Osteocyte (in vitro differentiated cells): Measurements from ENCODE around the gene ATP6AP1. TPM values are rescaled to one million over a fixed set of nuclear protein-coding genes. Genes with fewer than 3 reads are reported as not detected.

Experiments
- DNase-seq: peaks from one replicate; pipeline ENCODE4 v3.0.0; 2021; ENCODE audit warnings: mixed read lengths; ENCODE audit not compliant: unreplicated experiment; ENCODE audit errors: extremely low spot score
- H3K27ac Mint-ChIP-seq: one replicate; pipeline ENCODE4 v1.8.0; 2021; ENCODE audit warnings: mild to moderate bottlenecking, mixed read lengths; ENCODE audit not compliant: unreplicated experiment
- H3K27me3 Mint-ChIP-seq: one replicate; pipeline ENCODE4 v1.8.0; 2021; ENCODE audit warnings: mixed read lengths; ENCODE audit not compliant: unreplicated experiment
- H3K36me3 Mint-ChIP-seq: one replicate; pipeline ENCODE4 v1.8.0; 2021; ENCODE audit warnings: mixed read lengths; ENCODE audit not compliant: unreplicated experiment
- H3K4me1 Mint-ChIP-seq: one replicate; pipeline ENCODE4 v1.8.0; 2021; ENCODE audit warnings: mixed read lengths; ENCODE audit not compliant: unreplicated experiment
- H3K4me3 Mint-ChIP-seq: one replicate; pipeline ENCODE4 v1.8.0; 2021; ENCODE audit warnings: mild to moderate bottlenecking, moderate library complexity, mixed read lengths; ENCODE audit not compliant: unreplicated experiment
- H3K9me3 Mint-ChIP-seq: one replicate; pipeline ENCODE4 v1.8.0; 2021; ENCODE audit warnings: mixed read lengths; ENCODE audit not compliant: unreplicated experiment
- CTCF ChIP-seq: fragments of 200-600 bp; sonication (generic); IDR thresholded peaks from 2 replicates; pipeline ENCODE4 v1.5.0; 2021; ENCODE audit warnings: antibody characterized with exemption, mild to moderate bottlenecking, moderate library complexity
- total RNA-seq: library from RNA; stranded (reverse); gene quantifications from 2 replicates; pipeline ENCODE4 v1.2.1, GENCODE V29; 2021

Gene ATP6AP1
- total RNA-seq, 1 donor from 2014 or later: 144 TPM

- Mint-ChIP-seq H3K36me3 (peaks cover 6% of the 10 kb centered on the region), H3K27ac (peak overlapping the region; percentile 62), H3K9me3 (no peaks in the 10 kb centered on the region), H3K4me1 (peaks cover 2% of the 10 kb centered on the region), H3K27me3 (no peaks in the 10 kb centered on the region), H3K4me3 (peak overlapping the region; percentile 76)
- peak; percentile 83 for DNase-seq
- no peak for TF ChIP-seq CTCF
These were observed 49.5 kb downstream of the ATP6AP1 start for GRCh38 chrX:154477891-154478477.

GRCh38 chrX:154478728-154479622 is 50.5 kb downstream of the ATP6AP1 start, which contains the start of gene LAGE3:
LAGE3 (minus strand) TSS chrX:154479281; CDS start chrX:154478915, 366 bp downstream.
- no peaks in the 10 kb centered on the region for H3K9me3 Mint-ChIP-seq
- H3K4me3 Mint-ChIP-seq: peak within 1 kb of the TSS; percentile 76
- peak within 1 kb of the TSS; percentile 62 for H3K27ac Mint-ChIP-seq
- H3K4me1 Mint-ChIP-seq: peaks cover 2% of the 10 kb centered on the region
- H3K36me3 Mint-ChIP-seq: peaks cover under 1% of the 10 kb centered on the region
- peak; percentile 97 for DNase-seq
- H3K27me3 Mint-ChIP-seq: no peaks in the 10 kb centered on the region
- TF ChIP-seq CTCF: no peak

GRCh38 chrX:154481195-154481594 is 52.7 kb downstream of the ATP6AP1 start:
- no peak for TF ChIP-seq CTCF
- no peaks in the 10 kb centered on the region for H3K27me3 Mint-ChIP-seq
- H3K36me3 Mint-ChIP-seq: no peaks in the 10 kb centered on the region
- no peak overlapping the region for H3K27ac Mint-ChIP-seq
- H3K4me3 Mint-ChIP-seq: no peak overlapping the region
- H3K9me3 Mint-ChIP-seq: no peaks in the 10 kb centered on the region
- DNase-seq: no peak
- H3K4me1 Mint-ChIP-seq: peaks cover 2% of the 10 kb centered on the region

GRCh38 chrX:154481911-154482601 is 53.6 kb downstream of the ATP6AP1 start:
- H3K27me3 Mint-ChIP-seq: no peaks in the 10 kb centered on the region
- no peak overlapping the region for H3K4me3 Mint-ChIP-seq
- DNase-seq: no peak
- TF ChIP-seq CTCF: no peak
- no peaks in the 10 kb centered on the region for H3K36me3 Mint-ChIP-seq
- no peaks in the 10 kb centered on the region for H3K9me3 Mint-ChIP-seq
- H3K4me1 Mint-ChIP-seq: peaks cover 4% of the 10 kb centered on the region
- H3K27ac Mint-ChIP-seq: no peak overlapping the region
